H1 (cell line): Measurements from ENCODE around the gene CSF2RB. TPM values are rescaled to one million over a fixed set of nuclear protein-coding genes. Genes with fewer than 3 reads are reported as not detected.

ENCODE experiments used
- CTCF ChIA-PET: fragments of 300-600 bp; sonication (Branson Sonifier 250); formaldehyde crosslinking; loops from one replicate; lab custom pipeline; 2021; ENCODE audit not compliant: partially characterized antibody; lab: Charles Lee
- POLR2A ChIA-PET: fragments of 300-600 bp; sonication (Branson Sonifier 250); formaldehyde crosslinking; loops from one replicate; lab custom pipeline; 2021; ENCODE audit warnings: inconsistent platforms; ENCODE audit not compliant: partially characterized antibody; lab: Charles Lee
- DNase-seq, 2 experiments: peaks; one replicate each; pipeline versions ENCODE4 v3.0.0 to v3.0.0-alpha.2; 2010 to 2022; ENCODE audit warnings: low spot score in 2 of 2, low read depth in 1 of 2, mixed read lengths in 1 of 2
- FAIRE-seq: peaks from 2 replicates; lab custom pipeline; 2011; peaks lifted over from hg19 to GRCh38; lab: Jason Lieb, UNC
- H2AFZ ChIP-seq: 2 replicates; pipeline ENCODE4 v1.8.1; 2012; ENCODE audit warnings: low read length, inconsistent platforms
- H2AK5ac ChIP-seq: 2 replicates; pipeline ENCODE4 v1.6.1; 2013; ENCODE audit warnings: low read depth, low read length
- H2BK120ac ChIP-seq: replicated peaks from 2 replicates; pipeline ENCODE3; 2013; ENCODE audit warnings: low read depth, low read length, inconsistent platforms
- H2BK12ac ChIP-seq: 2 replicates; pipeline ENCODE4 v1.6.1; 2013; ENCODE audit warnings: low read depth, low read length
- H2BK15ac ChIP-seq: 2 replicates; pipeline ENCODE4 v1.6.1; 2013; ENCODE audit warnings: low read length
- H2BK20ac ChIP-seq: 2 replicates; pipeline ENCODE4 v1.6.1; 2013; ENCODE audit warnings: low read length
- H2BK5ac ChIP-seq: 2 replicates; pipeline ENCODE4 v1.6.1; 2013; ENCODE audit warnings: low read depth, low read length
- H3K14ac ChIP-seq: 2 replicates; pipeline ENCODE4 v1.6.1; 2013; ENCODE audit warnings: inconsistent platforms; ENCODE audit not compliant: insufficient read length
- H3K18ac ChIP-seq: 2 replicates; pipeline ENCODE4 v1.6.1; 2013; ENCODE audit warnings: low read length; ENCODE audit errors: extremely low read depth
- H3K23ac ChIP-seq: 2 replicates; pipeline ENCODE4 v1.6.1; 2013; ENCODE audit warnings: inconsistent platforms; ENCODE audit not compliant: insufficient read length
- H3K23me2 ChIP-seq: 2 replicates; pipeline ENCODE4 v1.6.1; 2013; ENCODE audit warnings: low read depth, low read length
- H3K27ac ChIP-seq: 2 replicates; pipeline ENCODE4 v1.6.1; 2011; ENCODE audit warnings: low read depth, low read length, inconsistent platforms
- H3K27me3 ChIP-seq, 4 experiments: replicated peaks in 1 of 4; 1 replicate in 1 of 4; 2 replicates in 3 of 4; pipeline versions ENCODE4 v1.6.1 to v1.8.1; 2011 to 2013; ENCODE audit warnings: low read length in 3 of 4, mild to moderate bottlenecking in 3 of 4, inconsistent platforms in 2 of 4, mixed read lengths in 2 of 4, moderate library complexity in 1 of 4; ENCODE audit not compliant: control insufficient read depth in 3 of 4, insufficient read depth in 3 of 4; ENCODE audit errors: extremely low read depth in 1 of 4
- H3K36me3 ChIP-seq, 4 experiments: 2 replicates each; pipeline versions ENCODE4 v1.6.1 to v1.8.1; 2011 to 2013; ENCODE audit warnings: mild to moderate bottlenecking in 4 of 4, low read length in 3 of 4, moderate library complexity in 2 of 4, control low read depth in 1 of 4, inconsistent platforms in 1 of 4; ENCODE audit not compliant: insufficient read depth in 4 of 4, control insufficient read depth in 2 of 4
- H3K4ac ChIP-seq: replicated peaks from 2 replicates; pipeline ENCODE3; 2013; ENCODE audit warnings: low read length, low read depth, mixed read lengths, inconsistent platforms; ENCODE audit not compliant: insufficient read length
- H3K4me1 ChIP-seq, 4 experiments: replicated peaks in 1 of 4; 1 replicate in 1 of 4; 2 replicates in 3 of 4; pipeline versions ENCODE4 v1.6.1 to v1.8.1; 2011 to 2013; ENCODE audit warnings: low read length in 3 of 4, inconsistent platforms in 2 of 4, mixed read lengths in 1 of 4; ENCODE audit not compliant: insufficient read depth in 4 of 4, control insufficient read depth in 3 of 4
- H3K4me2 ChIP-seq, 2 experiments: 2 replicates each; pipeline versions ENCODE4 v1.6.1 to v1.8.1; 2011 to 2013; ENCODE audit warnings: low read depth in 2 of 2, low read length in 2 of 2, control low read depth in 1 of 2, inconsistent platforms in 1 of 2, mild to moderate bottlenecking in 1 of 2; ENCODE audit not compliant: insufficient read depth in 1 of 2
- H3K4me3 ChIP-seq, 4 experiments: fragments of 200-600, 300-600 bp in 1 of 4; sonication (generic), shearing (Covaris generic), sonication (Bioruptor Twin) in 1 of 4; 2 replicates each; pipeline versions ENCODE4 v1.5.1 to v1.8.1; 2011 to 2016; ENCODE audit warnings: low read length in 4 of 4, low read depth in 3 of 4, control low read depth in 2 of 4, inconsistent platforms in 2 of 4, mild to moderate bottlenecking in 2 of 4, mixed read lengths in 1 of 4, moderate library complexity in 1 of 4; ENCODE audit not compliant: insufficient read depth in 2 of 4; ENCODE audit errors: extremely low read depth in 1 of 4
- H3K56ac ChIP-seq: replicated peaks from 2 replicates; pipeline ENCODE3; 2013; ENCODE audit warnings: low read depth, mild to moderate bottlenecking, mixed read lengths, low read length, inconsistent platforms; ENCODE audit not compliant: insufficient read length
- H3K79me1 ChIP-seq: 2 replicates; pipeline ENCODE4 v1.6.1; 2013; ENCODE audit warnings: low read depth, low read length, control low read depth
- H3K79me2 ChIP-seq, 2 experiments: 2 replicates each; pipeline versions ENCODE4 v1.6.1 to v1.8.1; 2012 to 2013; ENCODE audit warnings: low read length in 2 of 2, mild to moderate bottlenecking in 2 of 2, inconsistent platforms in 1 of 2; ENCODE audit not compliant: insufficient read depth in 2 of 2, control insufficient read depth in 1 of 2
- H3K9ac ChIP-seq, 4 experiments: replicated peaks in 1 of 4; 1 replicate in 1 of 4; 2 replicates in 3 of 4; pipeline versions ENCODE4 v1.6.1 to v1.8.1; 2011 to 2013; ENCODE audit warnings: low read depth in 3 of 4, low read length in 3 of 4, control low read depth in 2 of 4, mild to moderate bottlenecking in 2 of 4, moderate library complexity in 2 of 4, inconsistent platforms in 1 of 4; ENCODE audit errors: extremely low read depth in 1 of 4
- H3K9me3 ChIP-seq, 2 experiments: 2 replicates each; pipeline versions ENCODE4 v1.6.1 to v1.8.1; 2012 to 2013; ENCODE audit warnings: mild to moderate bottlenecking in 2 of 2, moderate library complexity in 2 of 2, control low read depth in 1 of 2, inconsistent platforms in 1 of 2, low read depth in 1 of 2, low read length in 1 of 2, mixed read lengths in 1 of 2; ENCODE audit not compliant: insufficient read depth in 2 of 2
- H4K20me1 ChIP-seq, 2 experiments: replicated peaks in 1 of 2; 2 replicates each; pipeline versions ENCODE3 to v1.8.1; 2011 to 2013; ENCODE audit warnings: inconsistent platforms in 2 of 2, low read length in 2 of 2, mild to moderate bottlenecking in 1 of 2; ENCODE audit not compliant: insufficient read depth in 2 of 2, control insufficient read depth in 1 of 2
- H4K5ac ChIP-seq: 2 replicates; pipeline ENCODE4 v1.6.1; 2013; ENCODE audit warnings: low read length, low read depth, mixed read lengths, inconsistent platforms; ENCODE audit not compliant: insufficient read length
- H4K8ac ChIP-seq: 2 replicates; pipeline ENCODE4 v1.8.0; 2013; ENCODE audit warnings: mild to moderate bottlenecking, moderate library complexity, low read length, inconsistent platforms; ENCODE audit not compliant: insufficient read depth; ENCODE audit errors: extremely low read depth
- H4K91ac ChIP-seq: replicated peaks from 2 replicates; pipeline ENCODE3; 2013; ENCODE audit warnings: low read length, mixed read lengths, inconsistent platforms; ENCODE audit not compliant: insufficient read length
- CEBPB ChIP-seq: IDR thresholded peaks from 2 replicates; pipeline ENCODE4 v1.6.1; 2012; ENCODE audit warnings: low read depth, low read length
- CHD1 ChIP-seq: IDR thresholded peaks from 2 replicates; pipeline ENCODE4 v1.6.1; 2012; ENCODE audit warnings: low read depth, low read length, improper control_type of control experiment
- CTBP2 ChIP-seq: IDR thresholded peaks from 2 replicates; pipeline ENCODE4 v1.7.0; 2011; ENCODE audit warnings: borderline replicate concordance, mild to moderate bottlenecking, moderate library complexity, mixed read lengths, low read length; ENCODE audit not compliant: insufficient read depth, insufficient read length
- EZH2 ChIP-seq: fragments of 200-600 bp; sonication (generic); IDR thresholded peaks from 2 replicates; pipeline ENCODE4 v1.7.1; 2012; ENCODE audit warnings: low read depth, mild to moderate bottlenecking, moderate library complexity, low read length, inconsistent platforms; ENCODE audit not compliant: severe bottlenecking
- FOSL1 ChIP-seq: IDR thresholded peaks from 2 replicates; pipeline ENCODE4 v1.6.1; 2011; ENCODE audit warnings: mild to moderate bottlenecking, low read depth, low read length, moderate library complexity; ENCODE audit not compliant: insufficient read depth
- HDAC6 ChIP-seq: IDR thresholded peaks from one replicate; pipeline ENCODE4 v1.7.1; 2012; ENCODE audit warnings: low read depth, mild to moderate bottlenecking, inconsistent platforms, low read length, moderate library complexity
- JUND ChIP-seq: IDR thresholded peaks from 2 replicates; pipeline ENCODE4 v1.6.1; 2011; ENCODE audit warnings: mild to moderate bottlenecking, improper control_type of control experiment, low read length
- MAFK ChIP-seq: IDR thresholded peaks from 2 replicates; pipeline ENCODE4 v1.6.1; 2012; ENCODE audit warnings: low read depth, mild to moderate bottlenecking, improper control_type of control experiment, low read length
- PHF8 ChIP-seq: fragments of 200-600 bp; sonication (generic); conservative IDR thresholded peaks from 2 replicates; pipeline ENCODE4 v1.7.1; 2012; ENCODE audit warnings: low read depth, mild to moderate bottlenecking, inconsistent platforms, low read length, moderate library complexity
- POLR2AphosphoS5 ChIP-seq: IDR thresholded peaks from 2 replicates; pipeline ENCODE4 v1.6.1; 2011; ENCODE audit warnings: low read depth, low read length
- POU5F1 ChIP-seq: IDR thresholded peaks from 2 replicates; pipeline ENCODE4 v1.6.1; 2011; ENCODE audit warnings: low read depth, mild to moderate bottlenecking, low read length, moderate library complexity
- RAD21 ChIP-seq, 2 experiments: IDR thresholded peaks in 1 of 2; conservative IDR thresholded peaks in 1 of 2; 2 replicates each; pipeline ENCODE4 v1.6.1; 2011; ENCODE audit warnings: low read depth in 2 of 2, low read length in 2 of 2, improper control_type of control experiment in 1 of 2, inconsistent platforms in 1 of 2, mild to moderate bottlenecking in 1 of 2, moderate library complexity in 1 of 2
- RBBP5 ChIP-seq: IDR thresholded peaks from 2 replicates; pipeline ENCODE4 v1.7.1; 2012; ENCODE audit warnings: low read depth, mild to moderate bottlenecking, inconsistent platforms, low read length, moderate library complexity, borderline replicate concordance
- SIX5 ChIP-seq: IDR thresholded peaks from 2 replicates; pipeline ENCODE4 v1.6.1; 2011; ENCODE audit warnings: mild to moderate bottlenecking, low read depth, low read length
- SP2 ChIP-seq: IDR thresholded peaks from 2 replicates; pipeline ENCODE4 v1.6.1; 2012; ENCODE audit warnings: mild to moderate bottlenecking, low read length, inconsistent platforms
- WGBS, 2 experiments: shearing (Covaris generic) in 1 of 2; methylation state at CpG; one replicate each; pipeline versions ENCODE4 v1.1.6 to v1.1.7; 2013 to 2015; ENCODE audit warnings: low lambda C conversion rate in 2 of 2, mixed read lengths in 2 of 2, inconsistent platforms in 1 of 2, low coverage in 1 of 2, missing lambda C conversion rate in 1 of 2; ENCODE audit not compliant: insufficient replicate concordance in 2 of 2, insufficient coverage in 1 of 2, insufficient read length in 1 of 2; ENCODE audit errors: extremely low coverage in 1 of 2, missing lambda C conversion rate in 1 of 2; 5-methylcytosine and 5-hydroxymethylcytosine counted together
- polyA plus RNA-seq, 7 experiments: library from polyadenylated mRNA; depleted of rRNA in 3 of 7; stranded (reverse) in 5 of 7; unstranded in 2 of 7; fragments of >200 nt in 5 of 7; fragments of 200-250 nt in 2 of 7; gene quantifications; 1 replicate in 5 of 7; 2 replicates in 1 of 7; 4 replicates in 1 of 7; pipeline versions ENCODE4 v1.2.1 to v1.2.3, GENCODE V29; 2011 to 2013; ENCODE audit warnings: missing spikeins in 2 of 7, mixed read lengths in 2 of 7
- total RNA-seq: library from RNA; stranded (reverse); fragmentation: NEBNext Ultra II Directional; extraction: Animal tissue kit (Norgen Biotek cat#: 25700); gene quantifications from 2 replicates; pipeline ENCODE4 v1.2.1, GENCODE V29; 2021

The CSF2RB gene
- total and polyA plus RNA-seq, 2 of the 8 experiments (the other 6 are each of a cell fraction or from before 2014, with no cell fraction given) = not detected

GRCh38 chr22:36874736-36875135, 38.7 kb upstream of the CSF2RB start:
- Histone ChIP-seq H3K4me3 (no peak overlapping the region), H2BK5ac (no peak overlapping the region), H3K27me3 (no peaks in the 10 kb centered on the region; a peak in 1 of 7 replicates), H3K23me2 (peaks cover 10% of the 10 kb centered on the region; the same call in 1 of the 2 replicates), H3K14ac (no peak overlapping the region), H3K56ac (no peak overlapping the region), H2BK15ac (no peak overlapping the region), H2AFZ (no peak overlapping the region), H3K18ac (no peak overlapping the region), H4K20me1 (peaks cover 0 to 3% of the 10 kb centered on the region in 2 experiments), H3K4me2 (no peak overlapping the region), H4K8ac (no peak overlapping the region), H4K5ac (no peak overlapping the region), H3K4me1 (no peaks in the 10 kb centered on the region; a peak in 1 of 7 replicates), H3K79me2 (no peaks in the 10 kb centered on the region), H3K36me3 (no peaks in the 10 kb centered on the region), H2AK5ac (no peak overlapping the region), H3K9ac (no peak overlapping the region), H3K9me3 (no peaks in the 10 kb centered on the region), H2BK120ac (no peak overlapping the region), H2BK20ac (no peak overlapping the region), H3K79me1 (no peaks in the 10 kb centered on the region), H4K91ac (no peak overlapping the region), H3K27ac (no peak overlapping the region), H2BK12ac (no peak overlapping the region), H3K4ac (no peak overlapping the region), H3K23ac (no peak overlapping the region)
- DNase-seq (no peak), FAIRE-seq (no peak)
- WGBS, 2 experiments = 93% methylated on average over 7 of the region's 9 CpGs; no CpG with 5 or more reads in 1 of the 2 experiments
- ChIA-PET CTCF (interaction anchor here (0.7 to 2.7 kb wide), 7 partner anchors 8 to 107 kb away, joined by 3 to 18 read pairs (median 4); no protein-coding TSS in a partner anchor), POLR2A (interaction anchor here (0.6 to 0.9 kb wide), 2 partner anchors 25 to 93 kb away, joined by 3 read pairs; no protein-coding TSS in a partner anchor)
- TF ChIP-seq MAFK = no peak
- TF ChIP-seq EZH2 = no peak
- no peak for TF ChIP-seq CEBPB
- TF ChIP-seq JUND = no peak
- no peak for TF ChIP-seq HDAC6
- no peak for TF ChIP-seq CHD1
- TF ChIP-seq RBBP5 = no peak
- no peak for TF ChIP-seq SP2
- TF ChIP-seq CTBP2 = no peak
- TF ChIP-seq POLR2AphosphoS5 = no peak
- TF ChIP-seq PHF8 = no peak
- TF ChIP-seq RAD21 (IDR thresholded peaks at IDR 0.05 in 1 of 2, conservative IDR thresholded peaks at IDR 0.05 in 1 of 2; ENCODE audit: low read depth in 2 of 2, low read length in 2 of 2) = no peak
- TF ChIP-seq FOSL1 = no peak
- TF ChIP-seq POU5F1 = no peak
- TF ChIP-seq SIX5 = no peak
